Measurements from ENCODE around the gene BLTP2.

DNA sequence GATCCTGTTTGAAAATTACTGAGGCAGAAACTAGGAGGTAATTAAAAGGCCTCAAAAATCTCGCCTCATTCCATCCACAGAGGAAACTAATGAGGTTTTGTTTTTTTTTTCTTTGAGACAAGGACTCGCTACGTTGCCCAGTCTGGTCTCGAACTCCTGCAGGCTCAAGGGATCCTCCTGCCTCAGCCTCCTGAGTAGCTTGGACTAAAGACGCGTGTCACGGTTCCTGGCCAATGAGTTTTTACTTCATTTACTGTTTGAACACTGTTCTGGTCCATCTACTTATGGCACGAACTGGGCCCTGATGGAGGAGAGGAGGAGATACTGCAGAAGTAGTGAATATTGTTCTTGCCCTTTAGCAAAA, 600 bp upstream of the BLTP2 start:
- TF ChIP-seq, protein P1, sequence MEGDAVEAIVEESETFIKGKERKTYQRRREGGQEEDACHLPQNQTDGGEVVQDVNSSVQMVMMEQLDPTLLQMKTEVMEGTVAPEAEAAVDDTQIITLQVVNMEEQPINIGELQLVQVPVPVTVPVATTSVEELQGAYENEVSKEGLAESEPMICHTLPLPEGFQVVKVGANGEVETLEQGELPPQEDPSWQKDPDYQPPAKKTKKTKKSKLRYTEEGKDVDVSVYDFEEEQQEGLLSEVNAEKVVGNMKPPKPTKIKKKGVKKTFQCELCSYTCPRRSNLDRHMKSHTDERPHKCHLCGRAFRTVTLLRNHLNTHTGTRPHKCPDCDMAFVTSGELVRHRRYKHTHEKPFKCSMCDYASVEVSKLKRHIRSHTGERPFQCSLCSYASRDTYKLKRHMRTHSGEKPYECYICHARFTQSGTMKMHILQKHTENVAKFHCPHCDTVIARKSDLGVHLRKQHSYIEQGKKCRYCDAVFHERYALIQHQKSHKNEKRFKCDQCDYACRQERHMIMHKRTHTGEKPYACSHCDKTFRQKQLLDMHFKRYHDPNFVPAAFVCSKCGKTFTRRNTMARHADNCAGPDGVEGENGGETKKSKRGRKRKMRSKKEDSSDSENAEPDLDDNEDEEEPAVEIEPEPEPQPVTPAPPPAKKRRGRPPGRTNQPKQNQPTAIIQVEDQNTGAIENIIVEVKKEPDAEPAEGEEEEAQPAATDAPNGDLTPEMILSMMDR (IDR thresholded peaks at IDR 0.05 in 4 of 5, conservative IDR thresholded peaks at IDR 0.05 in 1 of 5) = peak in 1 of 5 experiments; percentile 13
- TF ChIP-seq POLR2A (IDR thresholded peaks at IDR 0.05) = no peak

Measured in gastrocnemius medialis (tissue), 4 donors.